T47D (cell line): ENCODE measurements around the gene CFL1.

ENCODE experiments used
- DNase-seq, 2 experiments: peaks; one replicate each; pipeline versions ENCODE4 v3.0.0 to v3.0.0-alpha.2; 2011 to 2012; ENCODE audit warnings: low read depth in 1 of 2, low spot score in 1 of 2
- JUND ChIP-seq: IDR thresholded peaks from 2 replicates; pipeline ENCODE4 v1.6.1; 2012; ENCODE audit warnings: low read depth
- in situ Hi-C: cut with HindIII; loops from 2 replicates; pipeline ENCODE4 v1.10.0; 2016; ENCODE audit warnings: low sequenced_read_pairs, low pct_unique_long_range_greater_than_20kb

The CFL1 gene

GRCh38 chr11:65884716-65885092 is 26.7 kb upstream of the CFL1 start:
- peak; percentile 86 to 94 for DNase-seq
- no peak for TF ChIP-seq JUND
- in situ Hi-C loops: no loop called here

- in situ Hi-C loops: no loop called here
- TF ChIP-seq JUND: no peak
Measured at GRCh38 chr11:65883786-65884715, 26.1 kb upstream of the CFL1 start.

GRCh38 chr11:65883058-65883761 is 25.2 kb upstream of the CFL1 start:
- in situ Hi-C loops: no loop called here
- no peak for DNase-seq
- TF ChIP-seq JUND: no peak

More at GRCh38 chr11:65883786-65884715, 26.1 kb upstream of the CFL1 start:
- DNase-seq: no peak

GRCh38 chr11:65882120-65883057 is 24.4 kb upstream of the CFL1 start:
- in situ Hi-C loops: no loop called here
- TF ChIP-seq JUND: no peak
- DNase-seq: no peak

- in situ Hi-C loops: no loop called here
- no peak for TF ChIP-seq JUND
- no peak for DNase-seq
Measured at GRCh38 chr11:65880844-65881421, 23.0 kb upstream of the CFL1 start.

- no peak for DNase-seq
- TF ChIP-seq JUND: no peak
- in situ Hi-C loops: no loop called here
Measured at GRCh38 chr11:65880027-65880426, 22.0 kb upstream of the CFL1 start.

GRCh38 chr11:65879617-65880016 is 21.6 kb upstream of the CFL1 start, which contains the start of gene CTSW:
CTSW (plus strand) TSS chr11:65879837; CDS start chr11:65879855, 18 bp downstream.
- TF ChIP-seq JUND: no peak
- DNase-seq: no peak
- in situ Hi-C loops: no loop called here

- TF ChIP-seq JUND: no peak
- in situ Hi-C loops: no loop called here
- DNase-seq: peak; percentile 91 to 93
Measured at GRCh38 chr11:65873318-65874156, 15.6 kb upstream of the CFL1 start.

- in situ Hi-C loops: no loop called here
- no peak for TF ChIP-seq JUND
- no peak for DNase-seq
Measured at GRCh38 chr11:65872586-65873317, 14.8 kb upstream of the CFL1 start, which contains the start of gene EFEMP2. EFEMP2 (minus strand) TSS chr11:65872800; CDS start chr11:65872354, 446 bp downstream.

GRCh38 chr11:65871811-65872548 is 14.0 kb upstream of the CFL1 start:
- in situ Hi-C loops: no loop called here
- TF ChIP-seq JUND: no peak
- no peak for DNase-seq
